GM18507 (cell line): ENCODE measurements around the gene RNASE7.

Source experiments
- DNase-seq: peaks from one replicate; pipeline ENCODE4 v3.0.0; 2011; ENCODE audit warnings: low read depth; ENCODE audit not compliant: insufficient read length; ENCODE audit errors: extremely low spot score
- FAIRE-seq: peaks from 2 replicates; lab custom pipeline; 2011; peaks lifted over from hg19 to GRCh38; lab: Jason Lieb, UNC

RNASE7 gene

DNA sequence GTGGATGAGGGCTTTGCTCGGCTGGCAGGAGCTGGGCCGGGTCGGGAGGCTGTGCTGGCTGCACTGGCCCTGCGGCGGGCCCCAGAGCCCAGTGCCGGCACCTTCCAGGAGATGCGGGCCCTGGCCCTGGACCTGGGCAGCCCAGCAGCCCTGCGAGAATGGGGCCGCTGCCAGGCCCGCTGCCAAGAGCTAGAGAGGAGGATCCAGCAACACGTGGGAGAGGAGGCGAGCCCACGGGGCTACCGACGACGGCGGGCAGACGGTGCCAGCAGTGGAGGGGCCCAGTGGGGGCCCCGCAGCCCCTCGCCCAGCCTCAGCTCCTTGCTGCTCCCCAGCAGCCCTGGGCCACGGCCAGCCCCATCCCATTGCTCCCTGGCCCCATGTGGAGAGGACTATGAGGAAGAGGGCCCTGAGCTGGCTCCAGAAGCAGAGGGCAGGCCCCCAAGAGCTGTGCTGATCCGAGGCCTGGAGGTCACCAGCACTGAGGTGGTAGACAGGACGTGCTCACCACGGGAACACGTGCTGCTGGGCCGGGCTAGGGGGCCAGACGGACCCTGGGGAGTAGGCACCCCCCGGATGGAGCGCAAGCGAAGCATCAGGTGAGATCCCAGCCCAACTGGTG lies 39.5 kb downstream of the RNASE7 start:
- FAIRE-seq (no peak), DNase-seq (no peak)

DNA sequence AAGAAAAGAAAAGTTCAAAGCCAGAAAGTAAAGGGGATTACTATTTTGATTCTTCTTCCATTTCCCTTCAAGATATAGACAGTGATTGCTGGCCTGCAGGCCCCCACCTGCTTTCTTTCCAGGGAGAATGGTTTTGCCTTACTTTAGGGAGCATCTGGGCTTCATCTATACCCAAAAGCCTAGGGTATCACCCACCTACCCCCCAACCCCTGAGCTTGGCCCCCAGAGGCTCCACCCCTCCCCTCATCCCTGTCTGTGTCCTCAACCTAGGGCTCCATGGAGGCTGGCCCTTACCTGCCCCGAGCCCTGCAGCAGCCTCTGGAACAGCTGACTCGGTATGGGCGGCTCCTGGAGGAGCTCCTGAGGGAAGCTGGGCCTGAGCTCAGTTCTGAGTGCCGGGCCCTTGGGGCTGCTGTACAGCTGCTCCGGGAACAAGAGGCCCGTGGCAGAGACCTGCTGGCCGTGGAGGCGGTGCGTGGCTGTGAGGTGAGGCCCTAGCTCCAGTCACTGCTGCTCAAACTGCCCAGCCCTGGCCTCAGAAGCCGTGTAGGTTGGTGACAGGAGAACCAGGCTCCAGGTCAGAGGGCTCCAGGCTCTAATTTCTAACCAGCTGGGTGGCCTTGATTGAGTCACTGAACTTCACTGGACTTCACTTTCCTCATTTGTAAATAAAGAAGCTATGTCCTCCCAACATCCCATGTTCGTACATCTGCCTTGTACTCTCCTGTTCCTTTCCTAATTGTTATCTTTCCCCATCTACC lies 41.6 kb downstream of the RNASE7 start:
- DNase-seq = no peak
- FAIRE-seq = no peak

DNA sequence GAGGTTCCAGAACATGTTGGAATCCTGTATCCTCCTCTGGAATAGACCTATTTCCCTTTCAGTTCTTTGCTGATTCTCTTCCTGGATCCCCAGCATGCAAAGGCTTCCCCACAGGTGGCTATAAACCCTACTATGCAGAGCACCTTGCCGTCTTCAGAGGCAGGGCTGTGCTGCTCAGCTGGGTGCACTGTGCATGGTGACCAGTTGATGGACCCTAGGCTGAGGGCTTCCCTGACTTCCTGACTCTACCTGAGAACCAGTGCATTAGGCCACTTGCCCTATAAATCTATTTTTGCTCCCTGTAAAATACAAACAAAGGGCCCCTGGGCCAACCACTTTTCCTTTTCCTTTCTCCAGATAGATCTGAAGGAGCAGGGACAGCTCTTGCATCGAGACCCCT lies 42.2 kb downstream of the RNASE7 start:
- DNase-seq = no peak
- no peak for FAIRE-seq

DNA sequence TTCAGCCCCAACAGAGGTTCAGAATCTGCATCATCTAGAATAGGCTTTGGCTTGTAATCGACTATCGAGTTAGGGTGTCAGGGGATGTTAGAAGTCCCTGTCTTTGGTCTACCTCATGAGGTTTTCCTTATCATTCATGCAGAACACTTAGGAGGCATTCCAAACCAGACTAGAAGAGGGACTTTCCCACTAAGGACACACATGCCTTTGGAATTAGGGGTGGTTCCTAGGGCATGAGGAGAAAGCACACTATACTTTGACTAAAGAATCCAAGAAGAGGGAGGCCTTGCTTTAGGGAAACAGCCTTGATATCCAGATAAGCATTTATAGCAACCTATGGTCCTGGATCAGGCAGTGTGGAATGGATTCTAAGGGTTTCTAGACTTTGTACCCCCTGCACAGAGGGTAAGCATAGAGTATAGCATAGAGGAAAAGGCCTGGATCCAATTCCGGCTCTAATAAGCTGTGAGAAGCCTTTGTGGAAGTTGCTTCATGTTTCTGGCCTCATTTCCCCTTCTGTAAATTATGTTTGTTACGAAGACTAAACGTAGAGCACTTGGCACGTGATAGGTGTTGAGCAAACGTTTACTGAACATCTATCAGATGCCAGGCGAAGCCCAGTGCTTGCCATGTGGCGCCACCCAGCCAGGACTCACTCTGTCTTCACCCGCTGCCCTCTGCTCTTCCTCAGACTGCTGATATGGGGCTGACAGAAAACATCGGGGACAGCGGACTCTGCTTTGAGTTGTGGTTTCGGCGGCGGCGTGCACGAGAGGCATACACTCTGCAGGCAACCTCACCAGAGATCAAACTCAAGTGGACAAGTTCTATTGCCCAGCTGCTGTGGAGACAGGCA lies 43.1 kb downstream of the RNASE7 start:
- DNase-seq (no peak), FAIRE-seq (no peak)

DNA sequence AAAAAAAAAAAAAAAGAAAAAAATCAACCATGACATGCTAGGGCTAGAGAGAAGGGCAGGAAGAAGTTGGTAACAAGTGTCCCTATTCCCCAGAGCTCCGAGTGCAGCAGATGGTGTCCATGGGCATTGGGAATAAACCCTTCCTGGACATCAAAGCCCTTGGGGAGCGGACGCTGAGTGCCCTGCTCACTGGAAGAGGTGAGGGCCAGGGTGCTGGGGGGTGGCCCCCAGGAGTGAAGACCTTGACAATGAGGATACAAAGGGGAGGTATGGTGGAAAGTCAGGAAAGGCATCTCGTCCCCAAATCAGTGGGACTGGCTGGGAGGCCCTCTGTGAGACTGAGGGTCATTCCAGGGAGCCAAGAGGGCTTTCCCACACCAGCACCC lies 44.7 kb downstream of the RNASE7 start:
- FAIRE-seq = no peak

DNA sequence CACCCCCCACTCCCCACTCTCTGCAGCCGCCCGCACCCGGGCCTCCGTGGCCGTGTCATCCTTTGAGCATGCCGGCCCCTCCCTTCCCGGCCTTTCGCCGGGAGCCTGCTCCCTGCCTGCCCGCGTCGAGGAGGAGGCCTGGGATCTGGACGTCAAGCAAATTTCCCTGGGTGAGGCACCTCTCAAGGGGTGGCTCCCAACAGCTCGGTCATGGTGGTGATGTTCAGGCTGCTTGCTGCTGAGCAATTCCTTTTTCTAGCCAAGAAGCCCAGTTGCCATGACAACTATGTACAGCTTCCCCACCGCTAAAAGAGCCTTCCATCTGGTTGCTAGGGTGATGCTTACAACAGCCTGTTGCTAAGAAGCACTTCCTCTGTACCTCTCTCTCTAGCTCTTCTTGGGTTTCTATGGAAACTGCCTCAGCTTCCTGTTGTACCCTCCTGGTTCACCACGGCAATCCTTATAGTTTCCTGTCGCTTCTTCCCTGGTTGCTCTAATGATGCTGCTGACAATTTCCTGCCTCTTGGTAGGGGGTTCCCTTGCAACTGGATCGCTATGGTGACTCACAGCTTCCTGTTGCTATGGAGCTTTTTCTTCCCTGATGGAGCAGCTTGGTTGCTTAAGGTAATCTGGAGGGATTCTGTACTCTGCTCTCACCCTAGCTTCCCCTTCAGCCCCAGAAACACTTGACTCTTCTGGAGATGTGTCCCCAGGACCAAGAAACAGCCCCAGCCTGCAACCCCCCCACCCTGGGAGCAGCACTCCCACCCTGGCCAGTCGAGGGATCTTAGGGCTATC lies 45.3 kb downstream of the RNASE7 start:
- DNase-seq (no peak), FAIRE-seq (peak; percentile 75)

More for the DNA sequence above, 44.7 kb downstream of the RNASE7 start:
- no peak for DNase-seq

DNA sequence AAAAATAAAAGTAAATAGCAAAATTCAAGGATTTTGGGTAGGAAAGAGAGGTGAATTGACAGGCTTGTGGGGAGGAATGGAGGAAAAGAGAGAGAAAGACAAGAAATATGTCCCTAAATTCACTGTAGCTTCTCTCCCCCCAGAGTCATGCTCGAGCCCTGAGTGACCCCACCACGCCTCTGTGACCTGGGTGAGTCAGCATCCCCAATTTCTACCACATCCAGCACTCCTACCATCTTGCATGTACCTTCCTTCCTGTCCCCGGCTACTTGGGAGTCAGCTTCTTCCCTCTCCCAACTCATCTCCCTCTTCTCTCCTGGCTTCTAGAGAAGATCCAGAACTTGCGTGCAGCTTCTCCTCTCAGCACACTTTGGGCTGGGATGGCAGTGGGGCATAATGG lies 46.5 kb downstream of the RNASE7 start:
- FAIRE-seq (no peak), DNase-seq (no peak)

DNA sequence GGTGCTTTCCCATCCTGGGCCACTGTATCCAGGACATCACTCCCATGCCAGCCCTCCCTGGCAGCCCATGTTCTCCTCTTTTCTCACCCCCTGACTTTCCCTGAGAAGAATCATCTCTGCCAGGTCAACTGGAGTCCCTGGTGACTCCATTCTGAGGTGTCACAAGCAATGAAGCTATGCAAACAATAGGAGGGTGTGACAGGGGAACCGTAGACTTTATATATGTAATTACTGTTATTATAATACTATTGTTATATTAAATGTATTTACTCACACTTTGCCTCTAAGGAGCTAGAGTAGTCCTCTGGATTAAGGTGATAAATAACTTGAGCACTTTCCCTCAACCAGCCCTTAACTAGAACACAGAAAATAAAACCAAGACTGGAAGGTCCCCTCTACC lies 47.1 kb downstream of the RNASE7 start:
- FAIRE-seq (no peak), DNase-seq (no peak)

DNA sequence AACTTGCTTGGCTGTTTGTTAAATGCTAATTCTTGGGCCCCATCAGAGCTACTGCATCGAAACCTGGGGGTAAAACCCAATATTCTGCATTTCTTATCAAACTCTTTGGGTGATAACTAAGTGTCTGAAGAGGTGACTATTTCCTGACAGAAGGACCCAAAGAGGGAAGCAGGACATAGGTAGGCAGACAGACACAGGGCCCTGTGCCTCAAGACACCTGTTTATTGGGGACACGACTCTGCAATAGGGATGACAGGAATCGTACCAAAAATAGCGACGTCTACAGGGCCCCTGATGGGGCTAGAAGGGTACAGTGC lies 47.7 kb downstream of the RNASE7 start:
- FAIRE-seq = no peak

DNA sequence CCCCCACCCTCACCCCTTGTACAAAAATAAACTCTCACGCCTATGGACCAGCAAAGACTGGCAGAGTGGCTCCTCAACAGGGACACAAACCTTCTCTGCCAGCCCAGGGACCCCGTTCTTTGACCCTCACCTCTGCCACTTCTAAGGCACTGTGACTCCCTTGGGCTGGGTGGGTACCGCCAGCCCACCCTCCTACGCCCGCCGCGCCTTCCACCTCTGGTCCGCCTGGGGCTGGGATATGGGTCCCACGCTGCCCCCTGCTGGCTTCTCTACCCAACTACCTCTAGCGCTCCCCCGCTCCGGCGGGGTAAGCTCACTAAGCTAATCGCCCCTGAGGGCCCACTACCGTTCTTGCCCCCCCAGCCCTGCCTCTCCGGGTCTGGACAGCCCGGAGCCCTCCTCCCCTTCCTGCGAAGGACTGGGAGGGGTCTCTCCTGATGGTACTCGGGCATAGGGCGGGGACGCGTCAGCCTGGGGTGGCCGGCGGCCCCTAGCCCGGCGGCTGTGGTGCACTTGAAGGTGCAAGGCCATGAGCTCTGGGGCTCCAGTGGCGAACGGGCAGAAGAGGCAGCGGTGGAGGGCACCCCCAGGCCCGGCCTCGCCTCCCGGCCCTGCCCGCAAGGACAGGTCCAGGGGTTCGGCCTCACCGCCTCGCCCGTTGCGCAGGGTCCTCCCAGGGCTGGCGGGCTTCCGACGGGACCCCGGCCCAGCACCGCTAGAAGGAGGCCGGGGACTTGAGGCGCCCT lies 48.2 kb downstream of the RNASE7 start:
- FAIRE-seq (no peak), DNase-seq (no peak)

More for the DNA sequence above, 47.7 kb downstream of the RNASE7 start:
- DNase-seq = no peak

DNA sequence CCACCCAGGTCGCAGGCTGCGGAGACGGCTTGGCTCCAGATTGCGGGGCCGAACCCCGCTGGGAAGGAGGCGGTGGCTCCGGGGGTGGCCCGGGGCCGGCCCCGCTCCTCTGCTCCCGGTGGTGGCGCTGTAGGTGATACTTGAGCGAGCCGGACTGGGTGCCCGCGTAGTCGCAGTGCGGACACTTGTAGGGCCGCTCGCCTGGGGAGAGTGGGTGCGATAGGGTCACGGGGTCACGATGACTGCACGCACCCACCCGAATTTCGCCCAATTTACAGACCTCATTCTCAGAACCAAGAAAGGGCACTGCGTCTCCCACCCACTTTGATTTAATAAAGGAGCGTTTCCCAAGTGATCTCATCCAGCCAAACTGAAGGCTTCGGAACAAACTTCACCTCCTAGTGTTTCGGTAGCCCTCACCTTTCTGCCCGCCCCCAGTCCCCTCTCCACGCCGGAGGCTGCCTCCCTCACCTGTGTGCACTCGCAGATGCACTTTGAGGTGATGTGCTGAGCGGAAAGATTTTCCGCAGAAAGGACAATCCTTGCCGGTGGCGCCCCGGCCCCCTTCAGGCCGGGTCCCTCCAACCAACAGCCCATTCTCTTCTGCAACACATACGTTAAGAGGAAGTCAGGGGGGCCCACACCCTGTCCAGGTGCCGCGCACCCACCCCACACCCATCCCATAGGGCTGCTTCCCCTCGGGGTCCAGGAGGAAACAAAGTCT lies 48.9 kb downstream of the RNASE7 start:
- FAIRE-seq = no peak
- no peak for DNase-seq

DNA sequence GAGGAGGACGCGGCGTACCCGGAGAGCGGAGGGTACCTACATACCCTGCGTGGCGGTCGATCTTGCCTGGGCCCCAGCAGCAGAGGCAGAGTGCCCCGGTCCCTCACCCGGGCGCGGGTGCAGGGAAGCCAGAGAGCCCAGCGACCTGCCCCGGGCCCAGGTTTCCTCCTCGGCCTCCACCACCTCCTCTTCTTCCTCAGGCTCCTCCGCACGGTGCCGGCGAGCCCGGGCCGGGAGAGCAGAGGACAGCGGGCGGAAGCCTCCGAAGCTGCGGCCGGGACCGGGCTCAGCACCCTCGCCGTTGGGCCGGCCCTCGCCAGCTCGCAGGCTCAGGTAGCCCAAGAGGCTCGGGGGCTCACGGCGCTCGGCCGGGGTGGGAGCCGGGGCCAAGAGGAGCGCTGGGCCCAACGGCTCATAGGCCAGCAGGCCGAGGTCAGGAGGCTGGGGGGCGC lies 49.7 kb downstream of the RNASE7 start:
- no peak for FAIRE-seq
- no peak for DNase-seq

DNA sequence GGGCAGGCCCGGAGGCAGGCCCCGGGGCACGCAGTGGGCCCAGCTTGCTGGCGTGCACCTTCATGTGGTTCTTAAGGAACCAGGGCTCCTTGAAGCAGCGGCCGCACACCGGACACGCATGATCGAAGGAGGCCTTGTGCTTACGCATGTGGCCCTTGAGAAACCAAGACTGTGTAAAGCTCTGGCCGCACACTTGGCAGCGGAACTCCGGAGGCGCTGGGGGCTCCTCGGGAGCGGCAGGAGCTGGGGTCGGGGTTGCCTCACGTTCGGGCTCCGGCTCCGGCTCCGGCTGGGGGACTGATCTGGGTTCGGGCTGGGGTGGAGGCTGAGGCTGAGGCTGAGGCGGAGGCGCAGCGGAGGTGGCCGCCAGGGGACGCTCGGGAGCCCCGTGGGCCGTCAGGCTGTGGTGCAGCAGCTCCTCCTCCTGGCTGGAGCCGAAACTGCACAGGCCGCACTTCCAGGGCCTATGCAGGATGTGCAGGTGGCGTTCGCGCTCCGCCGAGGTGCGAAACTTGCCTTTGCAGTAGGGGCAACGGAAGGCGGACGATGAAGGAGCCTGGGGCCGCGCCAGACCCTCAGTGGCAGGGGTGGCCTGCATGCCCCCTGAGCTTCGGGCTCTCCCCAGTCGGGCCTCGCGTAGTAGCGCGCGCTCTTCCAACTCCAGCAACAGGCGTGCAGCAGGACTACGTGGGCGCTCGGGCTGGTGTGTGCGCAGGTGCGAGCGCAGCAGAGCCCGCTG lies 50.3 kb downstream of the RNASE7 start:
- FAIRE-seq (peak; percentile 87), DNase-seq (peak; percentile 86)

DNA sequence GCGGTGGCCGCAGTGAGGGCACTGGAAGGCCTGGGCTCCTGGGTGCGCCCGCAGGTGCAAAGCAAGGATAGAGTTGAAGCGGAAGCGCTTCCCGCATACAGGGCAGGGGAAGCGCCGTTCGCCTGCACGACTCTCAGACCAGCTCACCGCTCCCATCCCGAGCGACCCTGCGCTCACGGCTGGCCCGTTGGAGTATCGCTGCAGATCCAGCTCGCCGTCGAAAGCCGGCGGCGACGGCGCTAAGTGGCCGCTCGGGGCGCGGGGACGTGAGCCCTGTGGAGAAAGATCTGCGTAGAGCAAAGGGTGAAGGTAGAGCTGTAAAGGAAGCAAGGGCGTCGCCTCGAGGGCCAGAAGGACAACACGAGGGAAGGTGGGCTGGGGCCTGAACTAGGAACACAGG lies 50.9 kb downstream of the RNASE7 start:
- DNase-seq = no peak
- no peak for FAIRE-seq
